Liver (tissue), 9 donors: ENCODE results near the gene PYM1. TPM values are rescaled to one million over a fixed set of nuclear protein-coding genes. Genes with fewer than 3 reads are reported as not detected.

Experiments used
- DNase-seq: peaks from one replicate; pipeline ENCODE4 v3.0.0-alpha.2; 2017; ENCODE audit warnings: low spot score
- H3K27ac ChIP-seq, 2 donors: one replicate each; pipeline ENCODE4 v1.7.0; 2013; ENCODE audit warnings: inconsistent platforms in 2 of 2, low read length in 2 of 2, control low read depth in 1 of 2, low read depth in 1 of 2, mild to moderate bottlenecking in 1 of 2
- H3K27me3 ChIP-seq, 4 donors: one replicate each; pipeline versions ENCODE4 v1.6.1 to v1.7.0; 2013; ENCODE audit warnings: low read length in 3 of 4, inconsistent platforms in 1 of 4, mild to moderate bottlenecking in 1 of 4, moderate library complexity in 1 of 4; ENCODE audit not compliant: control insufficient read depth in 4 of 4, insufficient read depth in 4 of 4
- H3K36me3 ChIP-seq, 4 donors: one replicate each; pipeline versions ENCODE4 v1.6.1 to v1.7.0; 2013; ENCODE audit warnings: low read length in 3 of 4, mild to moderate bottlenecking in 3 of 4, low read depth in 1 of 4, moderate library complexity in 1 of 4; ENCODE audit not compliant: control insufficient read depth in 4 of 4, insufficient read depth in 3 of 4
- H3K4me1 ChIP-seq, 4 donors: one replicate each; pipeline versions ENCODE4 v1.6.1 to v1.7.0; 2013; ENCODE audit warnings: low read length in 3 of 4, mild to moderate bottlenecking in 3 of 4, moderate library complexity in 1 of 4; ENCODE audit not compliant: control insufficient read depth in 4 of 4, insufficient read depth in 4 of 4
- H3K4me3 ChIP-seq, 3 donors: one replicate each; pipeline versions ENCODE4 v1.6.1 to v1.7.0; 2013; ENCODE audit warnings: low read length in 3 of 3, control low read depth in 1 of 3, low read depth in 1 of 3, mild to moderate bottlenecking in 1 of 3
- H3K9ac ChIP-seq, 2 donors: one replicate each; pipeline ENCODE4 v1.7.0; 2013; ENCODE audit warnings: low read length in 2 of 2, mild to moderate bottlenecking in 2 of 2, moderate library complexity in 2 of 2, control low read depth in 1 of 2, low read depth in 1 of 2
- H3K9me3 ChIP-seq, 4 donors: one replicate each; pipeline versions ENCODE4 v1.6.1 to v1.7.0; 2013; ENCODE audit warnings: low read length in 3 of 4; ENCODE audit not compliant: control insufficient read depth in 4 of 4
- CTCF ChIP-seq: fragments of 150-350 bp; IDR thresholded peaks from 2 replicates; pipeline ENCODE4 v1.5.1; 2017; ENCODE audit warnings: improper control_type of control experiment, low read depth, low read length; ENCODE audit not compliant: missing input control
- EGR1 ChIP-seq, 2 donors: IDR thresholded peaks; 2 replicates each; pipeline ENCODE4 v1.6.1; 2016 to 2018; ENCODE audit warnings: antibody characterized with exemption in 2 of 2, low read depth in 2 of 2
- FOXA1 ChIP-seq: IDR thresholded peaks from 2 replicates; pipeline ENCODE4 v1.6.1; 2016; ENCODE audit warnings: antibody characterized with exemption
- GABPA ChIP-seq, 2 donors: IDR thresholded peaks in 1 of 2; conservative IDR thresholded peaks in 1 of 2; 2 replicates each; pipeline ENCODE4 v1.6.1; 2016; ENCODE audit warnings: antibody characterized with exemption in 2 of 2, mild to moderate bottlenecking in 1 of 2, moderate library complexity in 1 of 2
- HNF4A ChIP-seq, 2 donors: conservative IDR thresholded peaks; 2 replicates each; pipeline ENCODE4 v1.6.1; 2016; ENCODE audit warnings: antibody characterized with exemption in 2 of 2, mild to moderate bottlenecking in 2 of 2
- HNF4G ChIP-seq: IDR thresholded peaks from 2 replicates; pipeline ENCODE4 v1.6.1; 2016; ENCODE audit warnings: antibody characterized with exemption
- JUND ChIP-seq, 2 donors: IDR thresholded peaks; 2 replicates each; pipeline ENCODE4 v1.6.1; 2016; ENCODE audit warnings: antibody characterized with exemption in 2 of 2
- NR2F2 ChIP-seq: IDR thresholded peaks from 2 replicates; pipeline ENCODE4 v1.6.1; 2016; ENCODE audit warnings: antibody characterized with exemption
- RAD21 ChIP-seq, 2 donors: IDR thresholded peaks; 2 replicates each; pipeline ENCODE4 v1.6.1; 2016; ENCODE audit warnings: antibody characterized with exemption in 2 of 2, mild to moderate bottlenecking in 2 of 2
- RXRA ChIP-seq, 2 donors: IDR thresholded peaks; 2 replicates each; pipeline ENCODE4 v1.6.1; 2017 to 2018; ENCODE audit warnings: antibody characterized with exemption in 2 of 2, mild to moderate bottlenecking in 1 of 2
- SP1 ChIP-seq: IDR thresholded peaks from 2 replicates; pipeline ENCODE4 v1.6.1; 2018; ENCODE audit warnings: antibody characterized with exemption, mild to moderate bottlenecking
- TAF1 ChIP-seq: conservative IDR thresholded peaks from 2 replicates; pipeline ENCODE4 v1.6.1; 2016; ENCODE audit warnings: antibody characterized with exemption, mild to moderate bottlenecking
- YY1 ChIP-seq: IDR thresholded peaks from 2 replicates; pipeline ENCODE4 v1.6.1; 2016; ENCODE audit warnings: antibody characterized with exemption, mild to moderate bottlenecking
- ZBTB33 ChIP-seq: IDR thresholded peaks from 2 replicates; pipeline ENCODE4 v1.6.1; 2016; ENCODE audit warnings: antibody characterized with exemption
- WGBS: extraction: QIAGEN DNeasy Blood & Tissue Kit; methylation state at CpG from one replicate; pipeline ENCODE4 v1.1.7; 2013; 5-methylcytosine and 5-hydroxymethylcytosine counted together
- polyA plus RNA-seq, 2 donors: library from polyadenylated mRNA; stranded (reverse) in 1 of 2; unstranded in 1 of 2; fragments of 200-250 nt in 1 of 2; fragments of >200 nt in 1 of 2; fragmentation: Nextera tagmentation in 1 of 2; extraction: Ambion mirVana in 1 of 2; gene quantifications; one replicate each; pipeline versions ENCODE4 v1.2.1 to v1.2.3, GENCODE V29; 2013 to 2015
- total RNA-seq, 2 donors: library from RNA; depleted of rRNA; stranded (reverse); fragments of >200 nt; gene quantifications; one replicate each; pipeline ENCODE4 v1.2.3, GENCODE V29; 2014
- TF ChIP-seq, protein P1 (sequence below): IDR thresholded peaks from 2 replicates; pipeline ENCODE4 v1.6.1; 2016; ENCODE audit warnings: antibody characterized with exemption, mild to moderate bottlenecking
- TF ChIP-seq, protein P2 (sequence below): IDR thresholded peaks from 2 replicates; pipeline ENCODE4 v1.6.1; 2016; ENCODE audit warnings: antibody characterized with exemption
- donor health status: healthy.
- donor health status: healthy.
- donor health status: healthy.
- donor health status: healthy.
- donor health status: healthy.

PYM1 gene
- total and polyA plus RNA-seq, 4 donors, result 16.7 to 29.4 (median 21.3) TPM

DNA sequence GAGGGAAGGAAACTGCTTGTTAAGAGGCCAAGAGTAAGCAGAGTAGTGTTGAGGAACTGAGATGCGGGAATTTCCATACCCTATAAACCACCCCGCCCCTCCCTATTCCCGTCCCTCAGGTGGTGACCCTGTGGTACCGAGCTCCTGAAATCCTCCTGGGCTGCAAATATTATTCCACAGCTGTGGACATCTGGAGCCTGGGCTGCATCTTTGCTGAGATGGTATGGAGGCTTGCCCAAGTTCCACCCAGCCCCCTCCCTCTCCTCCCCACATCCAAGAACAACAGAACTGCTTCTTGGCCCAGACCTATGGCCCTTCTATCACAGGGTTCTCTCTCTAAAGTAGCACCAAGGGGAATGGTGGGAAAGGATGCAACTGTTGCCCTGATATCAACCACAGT is 41.7 kb upstream of the PYM1 start:
- no peaks in the 10 kb centered on the region for H3K27me3 ChIP-seq
- H3K4me1 ChIP-seq, result peaks cover 10 to 30% (median 20%) of the 10 kb centered on the region in 4 donors
- no peaks in the 10 kb centered on the region for H3K9me3 ChIP-seq
- no peak overlapping the region for H3K4me3 ChIP-seq
- peaks cover 0 to 4% (median 0%) of the 10 kb centered on the region in 4 donors for H3K36me3 ChIP-seq
- no peak for TF ChIP-seq GABPA (IDR thresholded peaks at IDR 0.05 in 1 of 2, conservative IDR thresholded peaks at IDR 0.05 in 1 of 2)
- TF ChIP-seq HNF4A (conservative IDR thresholded peaks at IDR 0.05), result no peak
- TF ChIP-seq RXRA (IDR thresholded peaks at IDR 0.05), result no peak
- TF ChIP-seq CTCF, result no peak
- TF ChIP-seq, protein P1, sequence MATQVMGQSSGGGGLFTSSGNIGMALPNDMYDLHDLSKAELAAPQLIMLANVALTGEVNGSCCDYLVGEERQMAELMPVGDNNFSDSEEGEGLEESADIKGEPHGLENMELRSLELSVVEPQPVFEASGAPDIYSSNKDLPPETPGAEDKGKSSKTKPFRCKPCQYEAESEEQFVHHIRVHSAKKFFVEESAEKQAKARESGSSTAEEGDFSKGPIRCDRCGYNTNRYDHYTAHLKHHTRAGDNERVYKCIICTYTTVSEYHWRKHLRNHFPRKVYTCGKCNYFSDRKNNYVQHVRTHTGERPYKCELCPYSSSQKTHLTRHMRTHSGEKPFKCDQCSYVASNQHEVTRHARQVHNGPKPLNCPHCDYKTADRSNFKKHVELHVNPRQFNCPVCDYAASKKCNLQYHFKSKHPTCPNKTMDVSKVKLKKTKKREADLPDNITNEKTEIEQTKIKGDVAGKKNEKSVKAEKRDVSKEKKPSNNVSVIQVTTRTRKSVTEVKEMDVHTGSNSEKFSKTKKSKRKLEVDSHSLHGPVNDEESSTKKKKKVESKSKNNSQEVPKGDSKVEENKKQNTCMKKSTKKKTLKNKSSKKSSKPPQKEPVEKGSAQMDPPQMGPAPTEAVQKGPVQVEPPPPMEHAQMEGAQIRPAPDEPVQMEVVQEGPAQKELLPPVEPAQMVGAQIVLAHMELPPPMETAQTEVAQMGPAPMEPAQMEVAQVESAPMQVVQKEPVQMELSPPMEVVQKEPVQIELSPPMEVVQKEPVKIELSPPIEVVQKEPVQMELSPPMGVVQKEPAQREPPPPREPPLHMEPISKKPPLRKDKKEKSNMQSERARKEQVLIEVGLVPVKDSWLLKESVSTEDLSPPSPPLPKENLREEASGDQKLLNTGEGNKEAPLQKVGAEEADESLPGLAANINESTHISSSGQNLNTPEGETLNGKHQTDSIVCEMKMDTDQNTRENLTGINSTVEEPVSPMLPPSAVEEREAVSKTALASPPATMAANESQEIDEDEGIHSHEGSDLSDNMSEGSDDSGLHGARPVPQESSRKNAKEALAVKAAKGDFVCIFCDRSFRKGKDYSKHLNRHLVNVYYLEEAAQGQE, result no peak
- no peak for TF ChIP-seq RAD21 (IDR thresholded peaks at IDR 0.05)
- no peak for TF ChIP-seq YY1
- TF ChIP-seq NR2F2, result no peak
- TF ChIP-seq EGR1 (IDR thresholded peaks at IDR 0.05; ENCODE audit: low read depth in 2 of 2), result no peak
- no peak overlapping the region for H3K27ac ChIP-seq
- 95% methylated on average over 4 of the region's 4 CpGs for WGBS
- no peak overlapping the region for H3K9ac ChIP-seq
- DNase-seq, result no peak

DNA sequence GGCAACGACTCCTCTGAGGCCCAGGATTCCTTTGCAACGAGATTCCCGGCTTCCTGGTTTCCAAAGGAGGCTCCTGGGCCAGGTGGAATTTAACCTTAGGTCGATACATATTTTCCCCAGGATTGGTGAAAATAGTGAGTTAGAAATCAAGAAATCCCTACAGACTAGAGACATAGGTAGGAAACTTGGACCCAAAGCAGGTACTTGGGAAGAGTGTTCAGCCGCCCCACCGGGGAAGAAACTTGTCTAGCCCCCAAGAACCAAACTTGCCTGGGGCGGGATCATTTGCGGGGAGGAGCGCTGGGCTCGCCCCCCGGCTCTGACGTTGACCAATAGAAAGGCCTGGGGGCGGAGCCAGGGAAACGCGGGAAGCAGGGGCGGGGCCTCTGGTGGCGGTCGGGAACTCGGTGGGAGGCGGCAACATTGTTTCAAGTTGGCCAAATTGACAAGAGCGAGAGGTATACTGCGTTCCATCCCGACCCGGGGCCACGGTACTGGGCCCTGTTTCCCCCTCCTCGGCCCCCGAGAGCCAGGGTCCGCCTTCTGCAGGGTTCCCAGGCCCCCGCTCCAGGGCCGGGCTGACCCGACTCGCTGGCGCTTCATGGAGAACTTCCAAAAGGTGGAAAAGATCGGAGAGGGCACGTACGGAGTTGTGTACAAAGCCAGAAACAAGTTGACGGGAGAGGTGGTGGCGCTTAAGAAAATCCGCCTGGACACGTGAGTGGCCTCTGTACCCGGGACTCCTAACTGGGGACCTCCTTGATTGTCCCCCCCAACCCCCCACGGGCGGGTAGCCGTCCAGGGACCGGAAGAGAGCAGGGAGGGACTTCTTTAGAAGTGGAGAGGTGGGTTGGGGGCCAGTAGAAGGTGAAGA is 39.0 kb upstream of the PYM1 start, which contains the start of gene CDK2:
Gene CDK2 (plus strand): TSS at position 423 of the 874 bp plus-strand sequence. CDS start 179 bp downstream, at position 602.
- WGBS, result under 1% methylated on average over 45 of the region's 45 CpGs
- H3K9me3 ChIP-seq, result no peaks in the 10 kb centered on the region
- peak within 1 kb of the TSS; percentile 62 to 88 (median 64) for H3K4me3 ChIP-seq
- H3K27ac ChIP-seq, result peak within 1 kb of the TSS; percentile 65 to 86
- peak within 1 kb of the TSS; percentile 65 to 80 for H3K9ac ChIP-seq
- DNase-seq, result peak; percentile 95
- H3K27me3 ChIP-seq, result no peaks in the 10 kb centered on the region
- H3K4me1 ChIP-seq, result peaks cover 7 to 17% (median 11%) of the 10 kb centered on the region in 4 donors
- H3K36me3 ChIP-seq, result peaks cover 0 to 4% (median 0%) of the 10 kb centered on the region in 4 donors
- TF ChIP-seq EGR1 (IDR thresholded peaks at IDR 0.05; ENCODE audit: low read depth in 2 of 2) (no peak), FOXA1 (no peak), NR2F2 (peak; percentile 7), HNF4G (no peak), SP1 (peak; percentile 66), ZBTB33 (no peak), RXRA (IDR thresholded peaks at IDR 0.05) (peak in 1 of 2 donors; percentile 19), HNF4A (conservative IDR thresholded peaks at IDR 0.05) (peak; percentile 59 to 69), TAF1 (peak; percentile 27), YY1 (no peak), JUND (IDR thresholded peaks at IDR 0.05) (peak in 1 of 2 donors; percentile 31), CTCF (no peak)
- TF ChIP-seq, protein P2, sequence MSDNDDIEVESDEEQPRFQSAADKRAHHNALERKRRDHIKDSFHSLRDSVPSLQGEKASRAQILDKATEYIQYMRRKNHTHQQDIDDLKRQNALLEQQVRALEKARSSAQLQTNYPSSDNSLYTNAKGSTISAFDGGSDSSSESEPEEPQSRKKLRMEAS, result no peak
- TF ChIP-seq, protein P1, result no peak
